HEK293 (cell line): ENCODE data around the gene ROBO1.

Source experiments
- BCL11A ChIP-seq: fragments of 450-650 bp; formaldehyde crosslinking; IDR thresholded peaks from 2 replicates; pipeline ENCODE4 v1.5.1; 2016; ENCODE audit warnings: low read depth, missing biosample characterization, missing genetic modification characterization
- HOXA7 ChIP-seq: sonication (generic); formaldehyde crosslinking; IDR thresholded peaks from 2 replicates; pipeline ENCODE4 v1.8.1; 2022; ENCODE audit warnings: missing genetic modification reagents, borderline replicate concordance
- KLF8 ChIP-seq: fragments of 450-650 bp; formaldehyde crosslinking; IDR thresholded peaks from 2 replicates; pipeline ENCODE4 v1.5.1; 2016; ENCODE audit warnings: missing biosample characterization, missing genetic modification characterization
- MZF1 ChIP-seq: fragments of 450-650 bp; formaldehyde crosslinking; IDR thresholded peaks from 2 replicates; pipeline ENCODE4 v1.5.1; 2017; ENCODE audit warnings: missing biosample characterization, missing genetic modification characterization, borderline replicate concordance
- REPIN1 ChIP-seq: fragments of 450-650 bp; formaldehyde crosslinking; IDR thresholded peaks from 2 replicates; pipeline ENCODE4 v1.5.1; 2017; ENCODE audit warnings: missing biosample characterization, missing genetic modification characterization, low read depth
- SP7 ChIP-seq: fragments of 450-650 bp; formaldehyde crosslinking; IDR thresholded peaks from 2 replicates; pipeline ENCODE4 v1.5.1; 2016; ENCODE audit warnings: missing biosample characterization, missing genetic modification characterization
- YY1 ChIP-seq: fragments of 450-650 bp; formaldehyde crosslinking; IDR thresholded peaks from 2 replicates; pipeline ENCODE4 v1.5.1; 2018; ENCODE audit warnings: missing biosample characterization, missing genetic modification characterization
- ZBTB20 ChIP-seq: fragments of 450-650 bp; formaldehyde crosslinking; IDR thresholded peaks from 2 replicates; pipeline ENCODE4 v1.5.1; 2016; ENCODE audit warnings: missing biosample characterization, missing genetic modification characterization
- ZEB2 ChIP-seq: fragments of 450-650 bp; formaldehyde crosslinking; IDR thresholded peaks from 2 replicates; pipeline ENCODE4 v1.5.1; 2016; ENCODE audit warnings: missing biosample characterization, missing genetic modification characterization
- ZFP37 ChIP-seq: fragments of 450-650 bp; formaldehyde crosslinking; IDR thresholded peaks from 2 replicates; pipeline ENCODE4 v1.5.1; 2016; ENCODE audit warnings: missing biosample characterization, missing genetic modification characterization
- ZFP69B ChIP-seq: fragments of 450-650 bp; formaldehyde crosslinking; IDR thresholded peaks from 2 replicates; pipeline ENCODE4 v1.5.1; 2016; ENCODE audit warnings: missing biosample characterization, missing genetic modification characterization
- ZNF10 ChIP-seq: fragments of 450-650 bp; formaldehyde crosslinking; IDR thresholded peaks from 2 replicates; pipeline ENCODE4 v1.5.1; 2017; ENCODE audit warnings: missing biosample characterization, missing genetic modification characterization
- ZNF112 ChIP-seq: fragments of 450-650 bp; formaldehyde crosslinking; IDR thresholded peaks from 2 replicates; pipeline ENCODE4 v1.5.0; 2017; ENCODE audit warnings: missing biosample characterization, missing genetic modification characterization
- ZNF214 ChIP-seq: fragments of 450-650 bp; formaldehyde crosslinking; IDR thresholded peaks from 2 replicates; pipeline ENCODE4 v1.5.1; 2017; ENCODE audit warnings: missing biosample characterization, mild to moderate bottlenecking, missing genetic modification characterization, borderline replicate concordance
- ZNF266 ChIP-seq: fragments of 450-650 bp; formaldehyde crosslinking; IDR thresholded peaks from 2 replicates; pipeline ENCODE4 v1.5.1; 2016; ENCODE audit warnings: missing biosample characterization, missing genetic modification characterization, low read depth
- ZNF324 ChIP-seq: fragments of 450-650 bp; formaldehyde crosslinking; IDR thresholded peaks from 2 replicates; pipeline ENCODE4 v1.5.1; 2016; ENCODE audit warnings: missing biosample characterization, missing genetic modification characterization
- ZNF426 ChIP-seq: fragments of 450-650 bp; formaldehyde crosslinking; IDR thresholded peaks from 2 replicates; pipeline ENCODE4 v1.5.1; 2017; ENCODE audit warnings: missing biosample characterization, missing genetic modification characterization, mild to moderate bottlenecking, inconsistent platforms, moderate library complexity
- ZNF544 ChIP-seq: fragments of 450-650 bp; formaldehyde crosslinking; IDR thresholded peaks from 2 replicates; pipeline ENCODE4 v1.5.0; 2017; ENCODE audit warnings: missing biosample characterization, missing genetic modification characterization
- ZNF549 ChIP-seq: fragments of 450-650 bp; IDR thresholded peaks from 2 replicates; pipeline ENCODE4 v1.5.1; 2018; ENCODE audit warnings: missing biosample characterization, missing genetic modification characterization, mild to moderate bottlenecking, inconsistent platforms, moderate library complexity
- ZNF561 ChIP-seq: fragments of 450-650 bp; IDR thresholded peaks from 2 replicates; pipeline ENCODE4 v1.5.1; 2018; ENCODE audit warnings: missing biosample characterization, missing genetic modification characterization, borderline replicate concordance
- ZNF585B ChIP-seq: fragments of 450-650 bp; formaldehyde crosslinking; IDR thresholded peaks from 2 replicates; pipeline ENCODE4 v1.5.1; 2016; ENCODE audit warnings: missing biosample characterization, missing genetic modification characterization
- ZNF596 ChIP-seq: fragments of 450-650 bp; IDR thresholded peaks from 2 replicates; pipeline ENCODE4 v1.5.0; 2018; ENCODE audit warnings: missing biosample characterization, mild to moderate bottlenecking, missing genetic modification characterization, moderate library complexity
- ZNF654 ChIP-seq: fragments of 450-650 bp; formaldehyde crosslinking; IDR thresholded peaks from 2 replicates; pipeline ENCODE4 v1.5.1; 2016; ENCODE audit warnings: low read depth, missing biosample characterization, missing genetic modification characterization
- ZNF707 ChIP-seq: fragments of 450-650 bp; formaldehyde crosslinking; IDR thresholded peaks from 2 replicates; pipeline ENCODE4 v1.5.1; 2016; ENCODE audit warnings: missing biosample characterization, missing genetic modification characterization
- ZSCAN30 ChIP-seq: fragments of 450-650 bp; IDR thresholded peaks from 2 replicates; pipeline ENCODE4 v1.5.1; 2018; ENCODE audit warnings: missing biosample characterization, mild to moderate bottlenecking, missing genetic modification characterization, moderate library complexity
- TF ChIP-seq, protein P1 (sequence below): fragments of 450-650 bp; formaldehyde crosslinking; IDR thresholded peaks from 2 replicates; pipeline ENCODE4 v1.5.1; 2016; ENCODE audit warnings: missing biosample characterization, missing genetic modification characterization
- TF ChIP-seq, protein P2 (sequence below): fragments of 450-650 bp; formaldehyde crosslinking; IDR thresholded peaks from 2 replicates; pipeline ENCODE4 v1.5.1; 2016; ENCODE audit warnings: missing biosample characterization, missing genetic modification characterization
- TF ChIP-seq, protein P3 (sequence below): IDR thresholded peaks from 2 replicates; pipeline ENCODE4 v1.6.1; 2011; ENCODE audit warnings: mild to moderate bottlenecking, low read depth, low read length, borderline replicate concordance
- TF ChIP-seq, protein P4 (sequence below): fragments of 450-650 bp; formaldehyde crosslinking; IDR thresholded peaks from 2 replicates; pipeline ENCODE4 v1.5.1; 2016; ENCODE audit warnings: missing biosample characterization, missing genetic modification characterization
- TF ChIP-seq, protein P5 (sequence below): fragments of 450-650 bp; formaldehyde crosslinking; IDR thresholded peaks from 2 replicates; pipeline ENCODE4 v1.5.1; 2017; ENCODE audit warnings: missing biosample characterization, missing genetic modification characterization
- TF ChIP-seq, protein P6 (sequence below): fragments of 450-650 bp; formaldehyde crosslinking; IDR thresholded peaks from 2 replicates; pipeline ENCODE4 v1.5.1; 2016; ENCODE audit warnings: missing biosample characterization, missing genetic modification characterization

Gene ROBO1

DNA sequence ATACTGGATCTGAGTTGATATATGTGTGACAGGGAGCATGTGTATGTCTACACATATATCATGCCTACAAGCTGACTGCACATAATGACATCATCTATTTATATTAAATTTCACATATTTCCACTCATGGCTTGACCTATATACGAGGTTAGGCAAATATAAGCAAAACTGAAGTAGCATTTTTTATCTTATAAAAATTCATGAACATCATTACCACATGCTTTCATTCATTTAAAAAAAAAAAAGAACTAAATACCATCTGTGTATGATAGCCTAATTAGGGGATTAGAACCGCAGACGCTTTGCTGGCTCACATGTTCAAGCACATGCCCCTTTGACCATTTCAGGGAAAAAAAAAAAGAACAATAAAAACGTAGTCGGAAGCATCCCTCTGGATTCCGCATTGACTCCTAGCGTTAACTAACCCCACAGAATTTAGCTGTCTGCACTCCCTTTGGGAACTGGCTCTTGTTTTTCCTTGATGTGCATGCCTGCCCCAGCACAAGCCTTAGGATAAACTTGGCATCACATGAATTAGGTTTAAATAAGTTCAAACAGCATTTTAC, 888.4 kb downstream of the ROBO1 start (continued):
- TF ChIP-seq, protein P1, sequence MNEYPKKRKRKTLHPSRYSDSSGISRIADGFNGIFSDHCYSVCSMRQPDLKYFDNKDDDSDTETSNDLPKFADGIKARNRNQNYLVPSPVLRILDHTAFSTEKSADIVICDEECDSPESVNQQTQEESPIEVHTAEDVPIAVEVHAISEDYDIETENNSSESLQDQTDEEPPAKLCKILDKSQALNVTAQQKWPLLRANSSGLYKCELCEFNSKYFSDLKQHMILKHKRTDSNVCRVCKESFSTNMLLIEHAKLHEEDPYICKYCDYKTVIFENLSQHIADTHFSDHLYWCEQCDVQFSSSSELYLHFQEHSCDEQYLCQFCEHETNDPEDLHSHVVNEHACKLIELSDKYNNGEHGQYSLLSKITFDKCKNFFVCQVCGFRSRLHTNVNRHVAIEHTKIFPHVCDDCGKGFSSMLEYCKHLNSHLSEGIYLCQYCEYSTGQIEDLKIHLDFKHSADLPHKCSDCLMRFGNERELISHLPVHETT (tag by site-specific recombination), result no peak
- TF ChIP-seq ZNF707 (no peak), ZNF324 (tag by site-specific recombination) (no peak), REPIN1 (tag by site-specific recombination) (no peak), ZSCAN30 (tag by site-specific recombination) (no peak), BCL11A (no peak), ZEB2 (tag by site-specific recombination) (peak; percentile 78), SP7 (tag by site-specific recombination) (peak; percentile 19; the same call in 1 of the 2 replicates), ZNF426 (tag by site-specific recombination) (no peak), ZNF585B (tag by site-specific recombination) (no peak), ZNF549 (tag by site-specific recombination) (no peak), ZNF112 (tag by site-specific recombination) (no peak), MZF1 (no peak), KLF8 (tag by site-specific recombination) (no peak), ZNF561 (no peak), ZNF654 (no peak), ZFP69B (tag by site-specific recombination) (no peak), ZFP37 (tag by site-specific recombination) (no peak), ZNF596 (tag by site-specific recombination) (no peak), ZNF544 (tag by site-specific recombination) (no peak), HOXA7 (no peak), ZNF10 (tag by site-specific recombination) (no peak), ZNF214 (tag by site-specific recombination) (no peak), ZNF266 (tag by site-specific recombination) (no peak), ZBTB20 (tag by site-specific recombination) (peak; percentile 57; the same call in 1 of the 2 replicates), YY1 (tag by site-specific recombination) (no peak)
- TF ChIP-seq, protein P2, sequence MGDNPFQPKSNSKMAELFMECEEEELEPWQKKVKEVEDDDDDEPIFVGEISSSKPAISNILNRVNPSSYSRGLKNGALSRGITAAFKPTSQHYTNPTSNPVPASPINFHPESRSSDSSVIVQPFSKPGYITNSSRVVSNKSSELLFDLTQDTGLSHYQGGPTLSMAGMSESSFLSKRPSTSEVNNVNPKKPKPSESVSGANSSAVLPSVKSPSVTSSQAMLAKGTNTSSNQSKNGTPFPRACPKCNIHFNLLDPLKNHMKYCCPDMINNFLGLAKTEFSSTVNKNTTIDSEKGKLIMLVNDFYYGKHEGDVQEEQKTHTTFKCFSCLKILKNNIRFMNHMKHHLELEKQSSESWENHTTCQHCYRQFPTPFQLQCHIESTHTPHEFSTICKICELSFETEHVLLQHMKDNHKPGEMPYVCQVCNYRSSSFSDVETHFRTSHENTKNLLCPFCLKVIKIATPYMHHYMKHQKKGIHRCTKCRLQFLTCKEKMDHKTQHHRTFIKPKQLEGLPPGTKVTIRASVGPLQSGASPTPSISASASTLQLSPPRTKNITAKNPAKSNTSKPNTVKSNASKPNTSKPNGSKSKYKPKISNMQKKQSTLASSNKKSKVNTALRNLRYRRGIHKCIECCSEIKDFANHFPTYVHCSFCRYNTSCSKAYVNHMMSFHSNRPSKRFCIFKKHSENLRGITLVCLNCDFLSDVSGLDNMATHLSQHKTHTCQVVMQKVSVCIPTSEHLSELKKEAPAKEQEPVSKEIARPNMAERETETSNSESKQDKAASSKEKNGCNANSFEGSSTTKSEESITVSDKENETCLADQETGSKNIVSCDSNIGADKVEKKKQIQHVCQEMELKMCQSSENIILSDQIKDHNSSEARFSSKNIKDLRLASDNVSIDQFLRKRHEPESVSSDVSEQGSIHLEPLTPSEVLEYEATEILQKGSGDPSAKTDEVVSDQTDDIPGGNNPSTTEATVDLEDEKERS, result no peak
- TF ChIP-seq, protein P3, sequence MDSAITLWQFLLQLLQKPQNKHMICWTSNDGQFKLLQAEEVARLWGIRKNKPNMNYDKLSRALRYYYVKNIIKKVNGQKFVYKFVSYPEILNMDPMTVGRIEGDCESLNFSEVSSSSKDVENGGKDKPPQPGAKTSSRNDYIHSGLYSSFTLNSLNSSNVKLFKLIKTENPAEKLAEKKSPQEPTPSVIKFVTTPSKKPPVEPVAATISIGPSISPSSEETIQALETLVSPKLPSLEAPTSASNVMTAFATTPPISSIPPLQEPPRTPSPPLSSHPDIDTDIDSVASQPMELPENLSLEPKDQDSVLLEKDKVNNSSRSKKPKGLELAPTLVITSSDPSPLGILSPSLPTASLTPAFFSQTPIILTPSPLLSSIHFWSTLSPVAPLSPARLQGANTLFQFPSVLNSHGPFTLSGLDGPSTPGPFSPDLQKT, result no peak
- TF ChIP-seq, protein P4, sequence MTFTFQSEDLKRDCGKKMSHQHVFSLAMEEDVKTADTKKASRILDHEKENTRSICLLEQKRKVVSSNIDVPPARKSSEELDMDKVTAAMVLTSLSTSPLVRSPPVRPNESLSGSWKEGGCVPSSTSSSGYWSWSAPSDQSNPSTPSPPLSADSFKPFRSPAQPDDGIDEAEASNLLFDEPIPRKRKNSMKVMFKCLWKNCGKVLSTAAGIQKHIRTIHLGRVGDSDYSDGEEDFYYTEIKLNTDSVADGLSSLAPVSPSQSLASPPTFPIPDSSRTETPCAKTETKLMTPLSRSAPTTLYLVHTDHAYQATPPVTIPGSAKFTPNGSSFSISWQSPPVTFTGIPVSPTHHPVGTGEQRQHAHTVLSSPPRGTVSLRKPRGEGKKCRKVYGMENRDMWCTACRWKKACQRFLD (tag by site-specific recombination), result no peak
- TF ChIP-seq, protein P5, sequence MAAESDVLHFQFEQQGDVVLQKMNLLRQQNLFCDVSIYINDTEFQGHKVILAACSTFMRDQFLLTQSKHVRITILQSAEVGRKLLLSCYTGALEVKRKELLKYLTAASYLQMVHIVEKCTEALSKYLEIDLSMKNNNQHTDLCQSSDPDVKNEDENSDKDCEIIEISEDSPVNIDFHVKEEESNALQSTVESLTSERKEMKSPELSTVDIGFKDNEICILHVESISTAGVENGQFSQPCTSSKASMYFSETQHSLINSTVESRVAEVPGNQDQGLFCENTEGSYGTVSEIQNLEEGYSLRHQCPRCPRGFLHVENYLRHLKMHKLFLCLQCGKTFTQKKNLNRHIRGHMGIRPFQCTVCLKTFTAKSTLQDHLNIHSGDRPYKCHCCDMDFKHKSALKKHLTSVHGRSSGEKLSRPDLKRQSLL (tag by site-specific recombination), result no peak
- TF ChIP-seq, protein P6, sequence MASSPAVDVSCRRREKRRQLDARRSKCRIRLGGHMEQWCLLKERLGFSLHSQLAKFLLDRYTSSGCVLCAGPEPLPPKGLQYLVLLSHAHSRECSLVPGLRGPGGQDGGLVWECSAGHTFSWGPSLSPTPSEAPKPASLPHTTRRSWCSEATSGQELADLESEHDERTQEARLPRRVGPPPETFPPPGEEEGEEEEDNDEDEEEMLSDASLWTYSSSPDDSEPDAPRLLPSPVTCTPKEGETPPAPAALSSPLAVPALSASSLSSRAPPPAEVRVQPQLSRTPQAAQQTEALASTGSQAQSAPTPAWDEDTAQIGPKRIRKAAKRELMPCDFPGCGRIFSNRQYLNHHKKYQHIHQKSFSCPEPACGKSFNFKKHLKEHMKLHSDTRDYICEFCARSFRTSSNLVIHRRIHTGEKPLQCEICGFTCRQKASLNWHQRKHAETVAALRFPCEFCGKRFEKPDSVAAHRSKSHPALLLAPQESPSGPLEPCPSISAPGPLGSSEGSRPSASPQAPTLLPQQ (tag by site-specific recombination), result no peak
